WTC11 (cell line): ENCODE results near the gene BMPR1B.

Source experiments
- CTCF ChIP-seq: fragments of 200-600 bp; IDR thresholded peaks from 2 replicates; pipeline ENCODE4 v1.8.0; 2022; ENCODE audit warnings: antibody characterized with exemption
- ELF4 ChIP-seq: sonication (generic); formaldehyde crosslinking; IDR thresholded peaks from 2 replicates; pipeline ENCODE4 v1.8.1; 2022; ENCODE audit warnings: low read depth, mild to moderate bottlenecking, moderate library complexity, missing genetic modification reagents
- MAX ChIP-seq: sonication (generic); formaldehyde crosslinking; IDR thresholded peaks from 2 replicates; pipeline ENCODE4 v1.8.0; 2022; ENCODE audit warnings: mild to moderate bottlenecking, missing genetic modification reagents
- NFE2L1 ChIP-seq: sonication (generic); formaldehyde crosslinking; IDR thresholded peaks from 2 replicates; pipeline ENCODE4 v1.8.1; 2023; ENCODE audit warnings: missing genetic modification reagents
- SMAD4 ChIP-seq: sonication (generic); formaldehyde crosslinking; IDR thresholded peaks from 2 replicates; pipeline ENCODE4 v1.8.0; 2022; ENCODE audit warnings: mild to moderate bottlenecking, missing genetic modification reagents
- TEAD4 ChIP-seq: sonication (generic); formaldehyde crosslinking; IDR thresholded peaks from 2 replicates; pipeline ENCODE4 v1.8.0; 2022; ENCODE audit warnings: mild to moderate bottlenecking, missing genetic modification reagents

- TF ChIP-seq SMAD4 (CRISPR knock-in tag) (no peak), CTCF (no peak), MAX (CRISPR knock-in tag) (no peak), ELF4 (no peak), NFE2L1 (CRISPR knock-in tag) (no peak), TEAD4 (CRISPR knock-in tag) (no peak)
Observed at GRCh38 chr4:95122001-95122400, 364.2 kb downstream of the BMPR1B start.
